Endothelial cell of umbilical vein (primary cell): ENCODE results near the gene RAB3D. TPM values are rescaled to one million over a fixed set of nuclear protein-coding genes. Genes with fewer than 3 reads are reported as not detected.

Experiments
- BruUV-seq: library from RNA; stranded (reverse); fragments of 400-500 nt; replicated peaks from 2 replicates; lab custom pipeline; 2021; lab: Mats Ljungman, UMichigan
- CTCF ChIA-PET: fragments of 300-600, 350-600 bp; sonication (Branson Sonifier 250); formaldehyde crosslinking; loops from one replicate; lab custom pipeline; 2021; ENCODE audit warnings: antibody characterized with exemption, inconsistent platforms; lab: Charles Lee
- POLR2A ChIA-PET: fragments of 300-600, 350-600 bp; sonication (Branson Sonifier 250); formaldehyde crosslinking; loops from one replicate; lab custom pipeline; 2021; ENCODE audit warnings: antibody characterized with exemption, inconsistent platforms; lab: Charles Lee
- DNase-seq: peaks from one replicate; pipeline ENCODE4 v3.0.0-alpha.2; 2011; ENCODE audit warnings: low read depth, low spot score
- FAIRE-seq: peaks from 2 replicates; lab custom pipeline; 2011; peaks lifted over from hg19 to GRCh38; lab: Jason Lieb, UNC
- H2AFZ ChIP-seq: 2 replicates; pipeline ENCODE4 v1.6.0; 2012; ENCODE audit warnings: low read depth, low read length, control low read depth, inconsistent platforms
- H3K27ac ChIP-seq: 2 replicates; pipeline ENCODE4 v1.5.1; 2011; ENCODE audit warnings: low read depth, mild to moderate bottlenecking, control low read depth, low read length, moderate library complexity; ENCODE audit not compliant: insufficient read depth
- H3K27me3 ChIP-seq, 2 experiments: 2 replicates each; pipeline versions ENCODE4 v1.6.0 to v1.6.1; 2011; ENCODE audit warnings: low read length in 2 of 2, mixed read lengths in 1 of 2; ENCODE audit not compliant: control insufficient read depth in 2 of 2, insufficient read depth in 2 of 2
- H3K36me3 ChIP-seq, 2 experiments: 2 replicates in 1 of 2; 3 replicates in 1 of 2; pipeline ENCODE4 v1.5.1; 2011; ENCODE audit warnings: low read length in 2 of 2, mild to moderate bottlenecking in 1 of 2, moderate library complexity in 1 of 2; ENCODE audit not compliant: control insufficient read depth in 2 of 2, insufficient read depth in 2 of 2; ENCODE audit errors: extremely low read depth in 1 of 2
- H3K4me1 ChIP-seq: 3 replicates; pipeline ENCODE4 v1.5.1; 2011; ENCODE audit warnings: mild to moderate bottlenecking, low read length; ENCODE audit not compliant: control insufficient read depth, insufficient read depth; ENCODE audit errors: extremely low read depth
- H3K4me2 ChIP-seq: 2 replicates; pipeline ENCODE4 v1.6.1; 2011; ENCODE audit warnings: low read length, control low read depth, mixed read lengths; ENCODE audit not compliant: insufficient read depth
- H3K4me3 ChIP-seq, 3 experiments: fragments of 200-600 bp in 1 of 3; sonication (generic), shearing (Covaris generic) in 1 of 3; replicated peaks in 1 of 3; 2 replicates each; pipeline ENCODE4 v1.5.1; 2011 to 2016; ENCODE audit warnings: control low read depth in 3 of 3, low read length in 3 of 3, mild to moderate bottlenecking in 2 of 3, inconsistent platforms in 1 of 3, low read depth in 1 of 3, moderate library complexity in 1 of 3; ENCODE audit not compliant: insufficient read depth in 1 of 3
- H3K79me2 ChIP-seq: 2 replicates; pipeline ENCODE4 v1.6.0; 2012; ENCODE audit warnings: low read length, inconsistent platforms; ENCODE audit not compliant: control insufficient read depth, insufficient read depth
- H3K9ac ChIP-seq: replicated peaks from 2 replicates; pipeline ENCODE3; 2011; ENCODE audit warnings: low read length, control low read depth; ENCODE audit not compliant: insufficient read depth; ENCODE audit errors: extremely low read depth
- H3K9me1 ChIP-seq: replicated peaks from 3 replicates; pipeline ENCODE4 v1.6.0; 2011; ENCODE audit warnings: mild to moderate bottlenecking, low read length; ENCODE audit not compliant: control insufficient read depth, insufficient read depth; ENCODE audit errors: extremely low read depth
- H3K9me3 ChIP-seq: replicated peaks from 2 replicates; pipeline ENCODE4 v1.5.1; 2012; ENCODE audit warnings: low read length, inconsistent platforms; ENCODE audit not compliant: control insufficient read depth, insufficient read depth
- H4K20me1 ChIP-seq: replicated peaks from 2 replicates; pipeline ENCODE3; 2011; ENCODE audit warnings: mild to moderate bottlenecking, low read length; ENCODE audit not compliant: control insufficient read depth, insufficient read depth; ENCODE audit errors: extremely low read depth
- CTCF ChIP-seq, 2 donors: IDR thresholded peaks; 1 replicate in 1 of 2; 2 replicates in 1 of 2; pipeline ENCODE4 v1.5.1; 2011; ENCODE audit warnings: low read length in 2 of 2, mild to moderate bottlenecking in 2 of 2, moderate library complexity in 2 of 2, control low read depth in 1 of 2, inconsistent platforms in 1 of 2, low read depth in 1 of 2; ENCODE audit not compliant: insufficient read depth in 1 of 2; ENCODE audit errors: extremely low read depth in 1 of 2
- EZH2 ChIP-seq: IDR thresholded peaks from 2 replicates; pipeline ENCODE4 v1.6.1; 2012; ENCODE audit warnings: borderline replicate concordance, low read depth, mild to moderate bottlenecking, moderate library complexity, low read length, inconsistent platforms; ENCODE audit not compliant: severe bottlenecking
- FOS ChIP-seq: IDR thresholded peaks from 2 replicates; pipeline ENCODE4 v1.6.1; 2011; ENCODE audit warnings: mild to moderate bottlenecking, low read length, moderate library complexity, borderline replicate concordance; ENCODE audit not compliant: insufficient read depth
- GATA2 ChIP-seq: IDR thresholded peaks from 2 replicates; pipeline ENCODE4 v1.7.0; 2011; ENCODE audit warnings: low read depth, mild to moderate bottlenecking, moderate library complexity, mixed read lengths, low read length; ENCODE audit not compliant: insufficient read length, insufficient read depth
- JUN ChIP-seq: IDR thresholded peaks from 2 replicates; pipeline ENCODE4 v1.6.1; 2011; ENCODE audit warnings: borderline replicate concordance, low read depth; ENCODE audit not compliant: insufficient read length, insufficient read depth
- MAX ChIP-seq: IDR thresholded peaks from 2 replicates; pipeline ENCODE4 v1.6.1; 2011; ENCODE audit not compliant: insufficient read depth, insufficient read length
- MYC ChIP-seq: IDR thresholded peaks from one replicate; pipeline ENCODE4 v1.6.1; 2011; ENCODE audit warnings: mild to moderate bottlenecking, low read depth, low read length
- POLR2A ChIP-seq: IDR thresholded peaks from 2 replicates; pipeline ENCODE4 v1.6.1; 2012; ENCODE audit warnings: low read depth, mild to moderate bottlenecking, control low read depth, low read length
- POLR2AphosphoS5 ChIP-seq: IDR thresholded peaks from 2 replicates; pipeline ENCODE4 v1.6.1; 2012; ENCODE audit warnings: low read depth, mild to moderate bottlenecking, control low read depth, low read length, moderate library complexity; ENCODE audit not compliant: insufficient read depth
- dilution Hi-C: fragments of 300-500 bp; cut with MboI; formaldehyde crosslinking; loops from one replicate; pipeline ENCODE4 v1.15.0; 2019; ENCODE audit warnings: low sequenced_read_pairs; ENCODE audit not compliant: extremely low pct_ligation_motif_present
- intact Hi-C: fragments of 100-400 bp; cut with micrococcal nuclease; formaldehyde crosslinking; loops from one replicate; pipeline ENCODE4 v1.10.0; 2022
- polyA plus RNA-seq, 4 experiments: library from polyadenylated mRNA; depleted of rRNA in 3 of 4; stranded (reverse) in 3 of 4; unstranded in 1 of 4; fragments of >200 nt; gene quantifications; 2 replicates each; pipeline versions ENCODE4 v1.2.1 to v1.2.3, GENCODE V29; 2011 to 2012; ENCODE audit warnings: missing spikeins in 1 of 4
- total RNA-seq: library from RNA; stranded (reverse); gene quantifications from 2 replicates; pipeline ENCODE4 v1.2.3, GENCODE V29; 2021

The RAB3D gene
- total and polyA plus RNA-seq, 2 donors (not counting 3 experiments of a cell fraction or from before 2014, with no cell fraction given): 35.4 to 48.2 TPM

GRCh38 chr19:11281356-11282049 lies 58.0 kb downstream of the RAB3D start:
- Histone ChIP-seq H3K9me3 (no peaks in the 10 kb centered on the region), H4K20me1 (no peaks in the 10 kb centered on the region), H3K27me3 (no peaks in the 10 kb centered on the region), H3K36me3 (no peaks in the 10 kb centered on the region), H3K4me3 (no peak overlapping the region), H2AFZ (no peak overlapping the region), H3K79me2 (no peaks in the 10 kb centered on the region), H3K4me2 (no peak overlapping the region), H3K9me1 (no peaks in the 10 kb centered on the region), H3K4me1 (peaks cover 10% of the 10 kb centered on the region), H3K9ac (no peak overlapping the region), H3K27ac (no peak overlapping the region)
- dilution Hi-C loops: no loop called here
- intact Hi-C loops: no loop called here
- no peak for TF ChIP-seq JUN
- TF ChIP-seq EZH2: no peak
- no peak for TF ChIP-seq CTCF (IDR thresholded peaks at IDR 0.05; ENCODE audit: extremely low read depth in 1 of 2, insufficient read depth in 1 of 2, low read depth in 1 of 2, low read length in 2 of 2)
- TF ChIP-seq GATA2: no peak
- no peak for TF ChIP-seq POLR2A
- TF ChIP-seq FOS: no peak
- no peak for TF ChIP-seq MAX
- no peak for TF ChIP-seq MYC
- no peak for TF ChIP-seq POLR2AphosphoS5
- ChIA-PET CTCF (interaction anchor here (0.9 to 4.1 kb wide), 5 partner anchors 12 to 94 kb away, joined by 3 to 23 read pairs (median 3); no protein-coding TSS in a partner anchor), POLR2A (no interaction called here)
- no peak for DNase-seq
- BruUV-seq: no TSS peak
- no peak for FAIRE-seq
